GM12801 (cell line): ENCODE measurements around the gene PILRA.

ENCODE experiments used
- CTCF ChIP-seq: IDR thresholded peaks from one replicate; pipeline ENCODE4 v1.5.1; 2011; ENCODE audit warnings: control low read depth; ENCODE audit not compliant: insufficient read length; ENCODE audit errors: extremely low read depth

Gene PILRA

GRCh38 chr7:100429637-100430492 is 56.6 kb downstream of the PILRA start, which contains the start of gene MEPCE:
Gene MEPCE, plus strand, starts transcription at chr7:100429831. Its CDS starts 188 bp downstream, at chr7:100430019.
- TF ChIP-seq CTCF, result no peak

- no peak for TF ChIP-seq CTCF
Observed at GRCh38 chr7:100430493-100431285, 57.4 kb downstream of the PILRA start.

GRCh38 chr7:100431286-100431735 is 58.0 kb downstream of the PILRA start:
- TF ChIP-seq CTCF, result no peak

GRCh38 chr7:100432053-100432452 is 58.8 kb downstream of the PILRA start:
- TF ChIP-seq CTCF, result no peak

- no peak for TF ChIP-seq CTCF
Observed at GRCh38 chr7:100432621-100433275, 59.5 kb downstream of the PILRA start.

- no peak for TF ChIP-seq CTCF
Observed at GRCh38 chr7:100433276-100433591, 59.9 kb downstream of the PILRA start.
